Stimulated activated CD8-positive, alpha-beta memory T cell treated with anti-CD3 and anti-CD28 coated beads, Interleukin-4, amount 100 ng/mL, for 4 hours (primary cell): Measurements from ENCODE around the gene NGEF.
"Not testable (repeated sequence)": the region's sequence is repeated elsewhere in the genome, so short reads cannot be mapped to it uniquely, and the experiment has no call there.

Source experiments
- DNase-seq, 2 donors: peaks; one replicate each; pipeline ENCODE4 v3.0.0-alpha.2; 2020; ENCODE audit warnings: low read depth in 2 of 2, low spot score in 1 of 2

Gene NGEF

GRCh38 chr2:233023007-233023760 lies 10.1 kb upstream of the NGEF start:
- no peak for DNase-seq

- no peak for DNase-seq
Observed at GRCh38 chr2:233022561-233022960, 9.5 kb upstream of the NGEF start.

GRCh38 chr2:233021771-233022170 lies 8.7 kb upstream of the NGEF start:
- DNase-seq, result no peak

- DNase-seq, result no peak
Observed at GRCh38 chr2:233020454-233020853, 7.4 kb upstream of the NGEF start.

- DNase-seq, result not testable (repeated sequence)
Observed at GRCh38 chr2:233019610-233020009, 6.6 kb upstream of the NGEF start.

GRCh38 chr2:233017947-233018346 lies 4.9 kb upstream of the NGEF start:
- DNase-seq, result no peak

GRCh38 chr2:233015019-233015645 lies 2.1 kb upstream of the NGEF start:
- DNase-seq, result no peak

- DNase-seq, result no peak
Observed at GRCh38 chr2:233013650-233014049, 594 bp upstream of the NGEF start.

GRCh38 chr2:233012301-233012971 lies 620 bp downstream of the NGEF start:
- DNase-seq, result no peak

- no peak for DNase-seq
Observed at GRCh38 chr2:233011702-233012131, 1.3 kb downstream of the NGEF start.

GRCh38 chr2:233011268-233011650 lies 1.8 kb downstream of the NGEF start:
- DNase-seq, result no peak

GRCh38 chr2:233010569-233011267 lies 2.3 kb downstream of the NGEF start:
- no peak for DNase-seq

GRCh38 chr2:233009661-233010060 lies 3.4 kb downstream of the NGEF start:
- DNase-seq, result no peak

GRCh38 chr2:233007739-233008138 lies 5.3 kb downstream of the NGEF start:
- no peak for DNase-seq

- no peak for DNase-seq
Observed at GRCh38 chr2:233007270-233007669, 5.8 kb downstream of the NGEF start.

GRCh38 chr2:233006648-233007047 lies 6.4 kb downstream of the NGEF start:
- DNase-seq, result no peak

GRCh38 chr2:233005096-233005495 lies 8.0 kb downstream of the NGEF start:
- no peak for DNase-seq

GRCh38 chr2:233003658-233004555 lies 9.1 kb downstream of the NGEF start:
- no peak for DNase-seq

- DNase-seq, result no peak
Observed at GRCh38 chr2:233002829-233003657, 10.0 kb downstream of the NGEF start.
